ENCODE results near the gene ARRDC4.

- TF ChIP-seq POLR2A (IDR thresholded peaks at IDR 0.05; ENCODE audit: low read length), result no peak
- TF ChIP-seq GATA1 (IDR thresholded peaks at IDR 0.05; ENCODE audit: low read depth, low read length), result no peak
Observed at GRCh38 chr15:97953748-97954147, 6.8 kb upstream of the ARRDC4 start.
